ENCODE data around the gene MAGEA6. TPM values are rescaled to one million over a fixed set of nuclear protein-coding genes. Genes with fewer than 3 reads are reported as not detected.
"Not testable (repeated sequence)": the region's sequence is repeated elsewhere in the genome, so short reads cannot be mapped to it uniquely, and the experiment has no call there.

MAGEA6 gene
- total RNA-seq, 1 donor from 2014 or later, result 0.70 TPM

GRCh38 chrX:152758918-152759317, 10.6 kb downstream of the MAGEA6 start, which contains the start of gene CSAG3:
TSS of gene CSAG3 (plus strand) at chrX:152759218.
- not testable (repeated sequence) for H3K27me3 Mint-ChIP-seq (ENCODE audit: low read depth, unreplicated experiment); H3K79me2 ChIP-seq (ENCODE audit: insufficient read depth, low read length)

DNA sequence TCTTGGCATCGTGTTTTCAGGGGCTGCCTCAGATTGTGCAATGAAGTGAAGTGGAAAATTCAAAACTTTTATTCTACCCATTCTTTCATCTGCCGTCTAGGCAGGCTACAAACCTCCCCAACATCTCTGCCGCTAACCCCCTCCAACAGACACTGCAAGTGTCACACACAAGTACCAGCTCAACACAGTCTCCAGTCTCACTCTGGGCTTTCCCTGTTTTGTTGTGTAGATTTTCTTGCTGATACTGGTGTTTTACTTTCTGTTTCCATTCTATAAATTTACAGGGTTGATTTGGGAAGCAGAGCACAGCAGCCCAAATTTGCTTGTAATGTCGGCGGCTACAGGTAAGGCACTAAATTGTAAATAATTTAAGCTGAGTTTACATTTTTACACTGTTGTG, 14.6 kb downstream of the MAGEA6 start:
- not testable (repeated sequence) for H3K27ac Mint-ChIP-seq (ENCODE audit: unreplicated experiment); H3K27me3 Mint-ChIP-seq (ENCODE audit: low read depth, unreplicated experiment); H3K4me3 Mint-ChIP-seq (ENCODE audit: unreplicated experiment); H3K79me2 ChIP-seq (ENCODE audit: insufficient read depth, low read length); H3K36me3 ChIP-seq (ENCODE audit: insufficient read depth, low read length); H3K36me3 Mint-ChIP-seq (ENCODE audit: low read depth, unreplicated experiment); H3K9me3 ChIP-seq (ENCODE audit: insufficient read depth, low read depth, low read length); H3K4me1 Mint-ChIP-seq (ENCODE audit: low read depth, unreplicated experiment); H3K4me3 ChIP-seq (ENCODE audit: insufficient read depth, low read depth, low read length); H4K20me1 ChIP-seq (ENCODE audit: insufficient read depth, low read length); FAIRE-seq; H3K9ac ChIP-seq (ENCODE audit: low read length); H2AFZ ChIP-seq (ENCODE audit: low read depth, low read length); DNase-seq (ENCODE audit: low read depth); H3K4me2 ChIP-seq (ENCODE audit: low read length); H3K27ac ChIP-seq (ENCODE audit: low read depth, low read length); H3K4me1 ChIP-seq (ENCODE audit: insufficient read depth, low read length); H3K27me3 ChIP-seq (ENCODE audit: insufficient read depth, low read length); H3K9me3 Mint-ChIP-seq (ENCODE audit: unreplicated experiment)

More at GRCh38 chrX:152758918-152759317, 10.6 kb downstream of the MAGEA6 start, which contains the start of gene CSAG3:
- H3K36me3 ChIP-seq (ENCODE audit: insufficient read depth, low read length); H3K27ac Mint-ChIP-seq (ENCODE audit: unreplicated experiment); H3K4me1 Mint-ChIP-seq (ENCODE audit: low read depth, unreplicated experiment); H3K27ac ChIP-seq (ENCODE audit: low read depth, low read length); H3K4me2 ChIP-seq (ENCODE audit: low read length); FAIRE-seq; H3K9ac ChIP-seq (ENCODE audit: low read length); DNase-seq (ENCODE audit: low read depth); H2AFZ ChIP-seq (ENCODE audit: low read depth, low read length); H3K4me3 ChIP-seq (ENCODE audit: insufficient read depth, low read depth, low read length); H3K27me3 ChIP-seq (ENCODE audit: insufficient read depth, low read length); H3K4me1 ChIP-seq (ENCODE audit: insufficient read depth, low read length); H3K9me3 Mint-ChIP-seq (ENCODE audit: unreplicated experiment); H3K4me3 Mint-ChIP-seq (ENCODE audit: unreplicated experiment); H3K9me3 ChIP-seq (ENCODE audit: insufficient read depth, low read depth, low read length); H3K36me3 Mint-ChIP-seq (ENCODE audit: low read depth, unreplicated experiment); H4K20me1 ChIP-seq (ENCODE audit: insufficient read depth, low read length): not testable (repeated sequence)

DNA sequence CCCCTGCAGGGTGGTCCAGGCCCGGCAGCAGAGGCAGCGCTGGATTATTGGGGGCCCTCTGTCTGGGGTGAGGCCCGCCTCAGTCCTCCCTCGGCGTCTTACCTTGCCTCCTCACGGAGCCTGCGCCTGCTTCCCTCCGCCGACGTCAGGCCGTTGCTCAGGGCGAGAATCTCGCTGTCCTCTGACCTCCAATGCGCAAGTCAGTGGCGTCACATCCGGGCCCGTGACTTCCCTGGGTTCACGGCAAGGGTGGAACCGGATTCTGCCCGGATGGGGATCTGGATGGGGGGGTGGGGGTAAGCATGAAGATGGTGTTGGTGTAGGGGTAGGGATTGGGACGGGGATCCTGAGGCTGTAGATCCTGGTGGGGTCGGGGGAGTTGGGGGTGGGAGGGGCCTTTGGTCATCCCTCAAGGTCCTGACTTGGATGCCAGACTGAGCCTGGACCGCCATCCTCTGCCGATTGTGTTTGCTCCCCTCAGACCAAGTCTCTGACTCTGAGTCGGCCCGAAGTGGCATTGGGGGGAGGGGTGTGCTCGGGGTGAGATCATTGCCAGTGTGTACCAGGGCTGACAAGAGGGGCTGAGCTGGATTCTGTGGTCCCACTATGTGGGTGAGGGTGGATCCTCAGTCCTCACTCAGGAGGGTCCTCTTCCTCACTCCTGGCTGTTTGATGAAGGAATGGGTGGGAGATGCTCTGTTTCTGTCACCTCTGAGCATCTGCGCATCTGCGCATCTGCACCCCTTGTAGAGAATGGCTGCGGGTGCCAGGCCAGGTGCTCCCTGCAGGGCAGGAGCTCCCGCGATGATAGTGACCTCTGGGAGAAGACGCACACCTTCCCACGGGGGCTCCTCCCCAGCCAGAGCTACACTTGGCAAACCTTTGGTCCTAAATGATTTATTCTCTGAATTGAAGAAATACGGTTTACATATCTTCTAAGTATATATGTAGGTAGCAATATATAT, 15.5 kb downstream of the MAGEA6 start, which contains the start of gene MAGEA2:
Gene MAGEA2 (minus strand): TSS at position 157 of the 965 bp plus-strand sequence. CDS start 2,479 bp downstream, outside the sequence.
- not testable (repeated sequence) for H3K27me3 ChIP-seq (ENCODE audit: insufficient read depth, low read length); H3K27me3 Mint-ChIP-seq (ENCODE audit: low read depth, unreplicated experiment); H3K27ac ChIP-seq (ENCODE audit: low read depth, low read length); FAIRE-seq; H2AFZ ChIP-seq (ENCODE audit: low read depth, low read length); H3K79me2 ChIP-seq (ENCODE audit: insufficient read depth, low read length); H3K4me1 ChIP-seq (ENCODE audit: insufficient read depth, low read length); H3K4me3 Mint-ChIP-seq (ENCODE audit: unreplicated experiment); H3K9me3 ChIP-seq (ENCODE audit: insufficient read depth, low read depth, low read length); H3K4me2 ChIP-seq (ENCODE audit: low read length); H3K27ac Mint-ChIP-seq (ENCODE audit: unreplicated experiment); H3K9ac ChIP-seq (ENCODE audit: low read length); DNase-seq (ENCODE audit: low read depth); H3K9me3 Mint-ChIP-seq (ENCODE audit: unreplicated experiment); H3K4me1 Mint-ChIP-seq (ENCODE audit: low read depth, unreplicated experiment); H4K20me1 ChIP-seq (ENCODE audit: insufficient read depth, low read length); H3K4me3 ChIP-seq (ENCODE audit: insufficient read depth, low read depth, low read length); H3K36me3 Mint-ChIP-seq (ENCODE audit: low read depth, unreplicated experiment); H3K36me3 ChIP-seq (ENCODE audit: insufficient read depth, low read length)

- no peak for TF ChIP-seq CTCF (IDR thresholded peaks at IDR 0.05; ENCODE audit: insufficient read depth, low read depth, low read length)
- no peak for TF ChIP-seq EZH2 (IDR thresholded peaks at IDR 0.05; ENCODE audit: insufficient read depth, low read length)
- no peak overlapping the region for H3K27ac ChIP-seq (ENCODE audit: low read depth, low read length)
- H3K9ac ChIP-seq (ENCODE audit: low read length), result no peak overlapping the region
- DNase-seq (ENCODE audit: low read depth), result no peak
- H3K27ac Mint-ChIP-seq (ENCODE audit: unreplicated experiment), result no peak overlapping the region
- H3K79me2 ChIP-seq (ENCODE audit: insufficient read depth, low read length), result no peaks in the 10 kb centered on the region
- H3K9me3 ChIP-seq (ENCODE audit: insufficient read depth, low read depth, low read length), result no peaks in the 10 kb centered on the region
- FAIRE-seq, result peak; percentile 52
- H2AFZ ChIP-seq (ENCODE audit: low read depth, low read length), result no peak overlapping the region
- no peak overlapping the region for H3K4me3 Mint-ChIP-seq (ENCODE audit: unreplicated experiment)
- no peaks in the 10 kb centered on the region for H3K27me3 Mint-ChIP-seq (ENCODE audit: low read depth, unreplicated experiment)
- no peaks in the 10 kb centered on the region for H3K36me3 ChIP-seq (ENCODE audit: insufficient read depth, low read length)
- no peaks in the 10 kb centered on the region for H3K9me3 Mint-ChIP-seq (ENCODE audit: unreplicated experiment)
- no peaks in the 10 kb centered on the region for H3K4me1 Mint-ChIP-seq (ENCODE audit: low read depth, unreplicated experiment)
- no peak overlapping the region for H3K4me2 ChIP-seq (ENCODE audit: low read length)
- H4K20me1 ChIP-seq (ENCODE audit: insufficient read depth, low read length), result no peaks in the 10 kb centered on the region
- no peaks in the 10 kb centered on the region for H3K4me1 ChIP-seq (ENCODE audit: insufficient read depth, low read length)
- no peaks in the 10 kb centered on the region for H3K36me3 Mint-ChIP-seq (ENCODE audit: low read depth, unreplicated experiment)
- no peak overlapping the region for H3K4me3 ChIP-seq (ENCODE audit: insufficient read depth, low read depth, low read length)
- no peaks in the 10 kb centered on the region for H3K27me3 ChIP-seq (ENCODE audit: insufficient read depth, low read length)
Observed at GRCh38 chrX:152738560-152738959, 30.9 kb downstream of the MAGEA6 start.

DNA sequence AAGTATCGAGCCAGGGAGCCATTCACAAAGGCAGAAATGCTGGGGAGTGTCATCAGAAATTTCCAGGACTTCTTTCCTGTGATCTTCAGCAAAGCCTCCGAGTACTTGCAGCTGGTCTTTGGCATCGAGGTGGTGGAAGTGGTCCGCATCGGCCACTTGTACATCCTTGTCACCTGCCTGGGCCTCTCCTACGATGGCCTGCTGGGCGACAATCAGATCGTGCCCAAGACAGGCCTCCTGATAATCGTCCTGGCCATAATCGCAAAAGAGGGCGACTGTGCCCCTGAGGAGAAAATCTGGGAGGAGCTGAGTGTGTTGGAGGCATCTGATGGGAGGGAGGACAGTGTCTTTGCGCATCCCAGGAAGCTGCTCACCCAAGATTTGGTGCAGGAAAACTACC, 33.0 kb downstream of the MAGEA6 start:
- H3K27me3 Mint-ChIP-seq (ENCODE audit: low read depth, unreplicated experiment); H3K36me3 Mint-ChIP-seq (ENCODE audit: low read depth, unreplicated experiment); H3K27ac ChIP-seq (ENCODE audit: low read depth, low read length); H3K4me3 Mint-ChIP-seq (ENCODE audit: unreplicated experiment); H3K27me3 ChIP-seq (ENCODE audit: insufficient read depth, low read length); H3K4me3 ChIP-seq (ENCODE audit: insufficient read depth, low read depth, low read length); H2AFZ ChIP-seq (ENCODE audit: low read depth, low read length); H3K9ac ChIP-seq (ENCODE audit: low read length); H3K4me1 Mint-ChIP-seq (ENCODE audit: low read depth, unreplicated experiment); DNase-seq (ENCODE audit: low read depth); H3K4me2 ChIP-seq (ENCODE audit: low read length); H3K9me3 Mint-ChIP-seq (ENCODE audit: unreplicated experiment); H3K27ac Mint-ChIP-seq (ENCODE audit: unreplicated experiment); H4K20me1 ChIP-seq (ENCODE audit: insufficient read depth, low read length); H3K9me3 ChIP-seq (ENCODE audit: insufficient read depth, low read depth, low read length); H3K36me3 ChIP-seq (ENCODE audit: insufficient read depth, low read length); H3K4me1 ChIP-seq (ENCODE audit: insufficient read depth, low read length); FAIRE-seq; H3K79me2 ChIP-seq (ENCODE audit: insufficient read depth, low read length): not testable (repeated sequence)
